ENCODE results near the gene CST3. TPM values are rescaled to one million over a fixed set of nuclear protein-coding genes. Genes with fewer than 3 reads are reported as not detected.

Gene CST3
- total RNA-seq, 1 experiment from 2014 or later = 331 TPM

GRCh38 chr20:23585449-23585807 is 52.3 kb downstream of the CST3 start:
- POLR2A ChIA-PET (ENCODE audit: unreplicated experiment) = no interaction called here
- intact Hi-C loops (cut with micrococcal nuclease) = no loop called here
- no peak for DNase-seq
- ATAC-seq = no peak
- Histone ChIP-seq H3K79me2 (ENCODE audit: low read length) (no peaks in the 10 kb centered on the region), H4K20me1 (ENCODE audit: low read length) (no peaks in the 10 kb centered on the region), H3K36me3 (ENCODE audit: low read depth, low read length) (no peaks in the 10 kb centered on the region), H3K4me3 (ENCODE audit: low read length) (no peak overlapping the region), H3K27ac (ENCODE audit: low read length) (no peak overlapping the region), H3K4me1 (ENCODE audit: insufficient read depth, low read length) (no peaks in the 10 kb centered on the region), H3K4me2 (ENCODE audit: low read length) (no peak overlapping the region), H3K9me2 (replicated peaks; ENCODE audit: low read length) (no peaks in the 10 kb centered on the region), H3K9ac (ENCODE audit: low read length) (no peak overlapping the region), H3K27me3 (ENCODE audit: low read length) (peaks cover 19% of the 10 kb centered on the region; the same call in 1 of the 2 replicates), H3F3A (ENCODE audit: low read length, unreplicated experiment) (no peaks in the 10 kb centered on the region), H3K9me3 (ENCODE audit: low read length) (no peaks in the 10 kb centered on the region), H2AFZ (ENCODE audit: low read length) (no peak overlapping the region)
- no TSS peak for BruUV-seq (replicated peaks)
- CTCF ChIA-PET = interaction anchor here (0.6 kb wide), 1 partner anchor 193 kb away, joined by 3 read pairs; no protein-coding TSS in a partner anchor
- TF ChIP-seq EZH2 (IDR thresholded peaks at IDR 0.05; ENCODE audit: low read length, unreplicated experiment) (no peak), CTCF (conservative IDR thresholded peaks at IDR 0.05; ENCODE audit: low read depth, low read length) (no peak), EZH2phosphoT487 (IDR thresholded peaks at IDR 0.05; ENCODE audit: borderline replicate concordance, low read length) (no peak)

- no peaks in the 10 kb centered on the region for H3K9me2 ChIP-seq (replicated peaks; ENCODE audit: low read length)
- H3F3A ChIP-seq (ENCODE audit: low read length, unreplicated experiment) = no peaks in the 10 kb centered on the region
- H3K36me3 ChIP-seq (ENCODE audit: low read depth, low read length) = no peaks in the 10 kb centered on the region
- H2AFZ ChIP-seq (ENCODE audit: low read length) = no peak overlapping the region
- no peak for DNase-seq
- H3K9me3 ChIP-seq (ENCODE audit: low read length) = no peaks in the 10 kb centered on the region
- H3K4me2 ChIP-seq (ENCODE audit: low read length) = no peak overlapping the region
- intact Hi-C loops (cut with micrococcal nuclease) = no loop called here
- ChIA-PET POLR2A (ENCODE audit: unreplicated experiment) (no interaction called here), CTCF (interaction anchor here (0.6 kb wide), 1 partner anchor 192 kb away, joined by 3 read pairs; no protein-coding TSS in a partner anchor)
- no peaks in the 10 kb centered on the region for H3K79me2 ChIP-seq (ENCODE audit: low read length)
- TF ChIP-seq EZH2 (IDR thresholded peaks at IDR 0.05; ENCODE audit: low read length, unreplicated experiment) = no peak
- no peak for TF ChIP-seq CTCF (conservative IDR thresholded peaks at IDR 0.05; ENCODE audit: low read depth, low read length)
- no peak for TF ChIP-seq EZH2phosphoT487 (IDR thresholded peaks at IDR 0.05; ENCODE audit: borderline replicate concordance, low read length)
- no peak overlapping the region for H3K4me3 ChIP-seq (ENCODE audit: low read length)
- no peak overlapping the region for H3K9ac ChIP-seq (ENCODE audit: low read length)
- H4K20me1 ChIP-seq (ENCODE audit: low read length) = no peaks in the 10 kb centered on the region
- peaks cover 19% of the 10 kb centered on the region; the same call in 1 of the 2 replicates for H3K27me3 ChIP-seq (ENCODE audit: low read length)
- ATAC-seq = no peak
- H3K4me1 ChIP-seq (ENCODE audit: insufficient read depth, low read length) = no peaks in the 10 kb centered on the region
- no peak overlapping the region for H3K27ac ChIP-seq (ENCODE audit: low read length)
- BruUV-seq (replicated peaks) = no TSS peak
Observed at GRCh38 chr20:23584434-23585199, 53.1 kb downstream of the CST3 start.

Other genes with a start within 250 kb of the CST3 start
- 5.0 and 7.8 TPM in 2 replicates for gene NAPB, start 216.5 kb downstream of the CST3 start, total RNA-seq (2014; rRNA removed)
- gene CSTL1, start 198.3 kb downstream of the CST3 start, total RNA-seq (2014; rRNA removed) = not detected in 2 replicates
- not detected in 2 replicates for gene CST11, start 185.1 kb downstream of the CST3 start, total RNA-seq (2014; rRNA removed)
- gene CST8, start 146.8 kb downstream of the CST3 start, total RNA-seq (2014; rRNA removed) = not detected in 2 replicates
- gene CST9L, start 69.5 kb downstream of the CST3 start, total RNA-seq (2014; rRNA removed) = not detected in 2 replicates
- not detected in 2 replicates for gene CST9, start 32.0 kb downstream of the CST3 start, total RNA-seq (2014; rRNA removed)
- gene CST4, start 51.1 kb upstream of the CST3 start, total RNA-seq (2014; rRNA removed) = 0.98 TPM in 1 of 2 replicates, not detected in the other
- gene CST1, start 113.0 kb upstream of the CST3 start, total RNA-seq (2014; rRNA removed) = 0.22 and 0.92 TPM in 2 replicates
- gene CST2, start 188.8 kb upstream of the CST3 start, total RNA-seq (2014; rRNA removed) = not detected in 2 replicates
- gene CST5, start 241.8 kb upstream of the CST3 start, total RNA-seq (2014; rRNA removed) = not detected in 2 replicates